Transverse colon (tissue), 4 donors: ENCODE measurements around the gene PAX8. TPM values are rescaled to one million over a fixed set of nuclear protein-coding genes. Genes with fewer than 3 reads are reported as not detected.

Experiments used
- DNase-seq: peaks from one replicate; pipeline ENCODE4 v3.0.0-alpha.2; 2019
- H3K27ac ChIP-seq, 4 donors: fragments of 200-600 bp; sonication (generic); 2 replicates each; pipeline ENCODE4 v1.5.1; 2016 to 2018; ENCODE audit warnings: inconsistent platforms in 4 of 4
- H3K27me3 ChIP-seq: fragments of 200-600 bp; sonication (generic); 2 replicates; pipeline ENCODE4 v1.5.1; 2017; ENCODE audit warnings: inconsistent platforms
- H3K36me3 ChIP-seq, 4 donors: fragments of 200-600 bp; sonication (generic); 2 replicates each; pipeline ENCODE4 v1.5.1; 2017 to 2019; ENCODE audit warnings: inconsistent platforms in 4 of 4
- H3K4me1 ChIP-seq, 4 donors: fragments of 200-600 bp; sonication (generic); 2 replicates each; pipeline ENCODE4 v1.5.1; 2017 to 2020; ENCODE audit warnings: inconsistent platforms in 4 of 4
- H3K4me3 ChIP-seq, 4 donors: fragments of 200-600 bp; sonication (generic); 1 replicate in 1 of 4; 2 replicates in 3 of 4; pipeline versions ENCODE4 v1.5.1 to v1.6.1; 2017 to 2019; ENCODE audit warnings: inconsistent platforms in 4 of 4
- H3K9me3 ChIP-seq, 2 donors: fragments of 200-600 bp; sonication (generic); 2 replicates each; pipeline ENCODE4 v1.5.1; 2017 to 2019; ENCODE audit warnings: inconsistent platforms in 2 of 2
- CTCF ChIP-seq, 5 experiments: fragments of 200-600 bp in 3 of 5; fragments of 450-650 bp in 2 of 5; sonication (generic) in 3 of 5; IDR thresholded peaks; 1 replicate in 2 of 5; 2 replicates in 3 of 5; pipeline ENCODE4 v1.5.1; 2016 to 2017; ENCODE audit warnings: antibody characterized with exemption in 5 of 5, inconsistent platforms in 3 of 5, mild to moderate bottlenecking in 2 of 5, moderate library complexity in 1 of 5
- EP300 ChIP-seq: sonication (generic); formaldehyde crosslinking; IDR thresholded peaks from one replicate; pipeline ENCODE4 v1.6.1; 2017; ENCODE audit warnings: antibody characterized with exemption, low read depth
- POLR2A ChIP-seq: fragments of 450-650 bp; IDR thresholded peaks from one replicate; pipeline ENCODE4 v1.6.1; 2016; ENCODE audit warnings: antibody characterized with exemption, mild to moderate bottlenecking, moderate library complexity
- POLR2AphosphoS5 ChIP-seq, 3 donors: sonication (generic); formaldehyde crosslinking; IDR thresholded peaks; one replicate each; pipeline ENCODE4 v1.6.1; 2016; ENCODE audit warnings: antibody characterized with exemption in 3 of 3
- WGBS, 2 donors: methylation state at CpG; one replicate each; pipeline ENCODE4 v1.1.5; 2018; ENCODE audit warnings: low coverage in 1 of 2; 5-methylcytosine and 5-hydroxymethylcytosine counted together
- in situ Hi-C, 4 donors: fragments of 200-750 bp; cut with MboI; loops; one replicate each; pipeline versions ENCODE4 v1.15.0 to v1.15.1; 2017; ENCODE audit warnings: low sequenced_read_pairs in 3 of 4, low pct_ligation_motif_present in 1 of 4, low pct_unique_long_range_greater_than_20kb in 1 of 4
- intact Hi-C: fragments of 100-400 bp; cut with DNase I; formaldehyde crosslinking; loops from one replicate; pipeline ENCODE4 v1.15.1; 2023; ENCODE audit warnings: low total_unique reads
- total RNA-seq, 4 donors: library from RNA; depleted of rRNA; stranded (reverse); fragments of >200 nt; gene quantifications; one replicate each; pipeline ENCODE4 v1.1.0, GENCODE V29; 2016

The PAX8 gene
- total RNA-seq, 4 donors from 2014 or later: 1.6 to 13.7 (median 8.3) TPM

GRCh38 chr2:113227290-113227689 lies 51.4 kb downstream of the PAX8 start:
- 67 to 96% methylated on average over 1 of the region's 1 CpG for WGBS, 2 donors
- intact Hi-C loops: no loop called here
- Histone ChIP-seq H3K27me3 (no peaks in the 10 kb centered on the region), H3K4me3 (no peak overlapping the region), H3K27ac (no peak overlapping the region), H3K36me3 (no peaks in the 10 kb centered on the region), H3K4me1 (peaks cover 0 to 5% (median 0%) of the 10 kb centered on the region in 4 donors), H3K9me3 (no peaks in the 10 kb centered on the region)
- in situ Hi-C loops: no loop called here
- TF ChIP-seq POLR2A (no peak), POLR2AphosphoS5 (IDR thresholded peaks at IDR 0.05) (no peak), EP300 (no peak), CTCF (IDR thresholded peaks at IDR 0.05) (no peak)
- no peak for DNase-seq

- no peak overlapping the region for H3K4me3 ChIP-seq
- intact Hi-C loops: no loop called here
- H3K27ac ChIP-seq: no peak overlapping the region
- in situ Hi-C loops: no loop called here
- DNase-seq: no peak
- no peaks in the 10 kb centered on the region for H3K9me3 ChIP-seq
- no peaks in the 10 kb centered on the region for H3K36me3 ChIP-seq
- H3K4me1 ChIP-seq: peaks cover 0 to 5% (median 0%) of the 10 kb centered on the region in 4 donors
- WGBS, 2 donors: 62 to 100% methylated on average over 1 to 4 of the region's 4 CpGs
- no peaks in the 10 kb centered on the region for H3K27me3 ChIP-seq
- TF ChIP-seq CTCF (IDR thresholded peaks at IDR 0.05): no peak
- no peak for TF ChIP-seq POLR2A
- TF ChIP-seq POLR2AphosphoS5 (IDR thresholded peaks at IDR 0.05): no peak
- TF ChIP-seq EP300: no peak
Measured at GRCh38 chr2:113226462-113226861, 52.3 kb downstream of the PAX8 start.

- Histone ChIP-seq H3K36me3 (no peaks in the 10 kb centered on the region), H3K9me3 (no peaks in the 10 kb centered on the region), H3K4me1 (peaks cover 0 to 6% (median under 1%) of the 10 kb centered on the region in 4 donors), H3K27ac (no peak overlapping the region), H3K4me3 (no peak overlapping the region), H3K27me3 (no peaks in the 10 kb centered on the region)
- TF ChIP-seq EP300: no peak
- no peak for TF ChIP-seq CTCF (IDR thresholded peaks at IDR 0.05)
- TF ChIP-seq POLR2AphosphoS5 (IDR thresholded peaks at IDR 0.05): no peak
- no peak for TF ChIP-seq POLR2A
- in situ Hi-C loops (no loop called here), intact Hi-C loops (no loop called here)
- no peak for DNase-seq
- 56 to 63% methylated on average over 11 to 12 of the region's 12 CpGs for WGBS, 2 donors
Measured at GRCh38 chr2:113225263-113226259, 53.2 kb downstream of the PAX8 start.

GRCh38 chr2:113224647-113225236 lies 54.0 kb downstream of the PAX8 start:
- no peaks in the 10 kb centered on the region for H3K9me3 ChIP-seq
- no peak overlapping the region for H3K27ac ChIP-seq
- H3K27me3 ChIP-seq: no peaks in the 10 kb centered on the region
- DNase-seq: no peak
- no peak overlapping the region for H3K4me3 ChIP-seq
- no peaks in the 10 kb centered on the region for H3K36me3 ChIP-seq
- in situ Hi-C loops (no loop called here), intact Hi-C loops (no loop called here)
- WGBS, 2 donors: 70 to 71% methylated on average over 2 of the region's 2 CpGs
- H3K4me1 ChIP-seq: peaks cover 0 to 14% (median 9%) of the 10 kb centered on the region in 4 donors
- no peak for TF ChIP-seq CTCF (IDR thresholded peaks at IDR 0.05)
- no peak for TF ChIP-seq EP300
- TF ChIP-seq POLR2AphosphoS5 (IDR thresholded peaks at IDR 0.05): no peak
- no peak for TF ChIP-seq POLR2A
